H9 (cell line): ENCODE results near the gene OR2A12. TPM values are rescaled to one million over a fixed set of nuclear protein-coding genes. Genes with fewer than 3 reads are reported as not detected.

Experiments used
- DNase-seq: peaks from one replicate; pipeline ENCODE4 v3.0.0-alpha.2; 2017
- H2AFZ ChIP-seq: one replicate; pipeline ENCODE4 v1.6.1; 2013; ENCODE audit warnings: mild to moderate bottlenecking, low read length, control low read depth, moderate library complexity
- H2AK5ac ChIP-seq: 2 replicates; pipeline ENCODE4 v1.6.1; 2013; ENCODE audit warnings: low read length, control low read depth, mixed read lengths; ENCODE audit not compliant: insufficient read length
- H2BK120ac ChIP-seq: one replicate; pipeline ENCODE4 v1.6.1; 2013; ENCODE audit warnings: low read depth, mild to moderate bottlenecking, low read length, control low read depth, inconsistent platforms; ENCODE audit not compliant: poor library complexity, severe bottlenecking
- H2BK12ac ChIP-seq: 2 replicates; pipeline ENCODE4 v1.6.1; 2013; ENCODE audit warnings: low read length, control low read depth, mixed read lengths, low read depth; ENCODE audit not compliant: insufficient read length
- H2BK15ac ChIP-seq: 2 replicates; pipeline ENCODE4 v1.6.1; 2013; ENCODE audit warnings: low read depth, low read length, control low read depth
- H2BK20ac ChIP-seq: one replicate; pipeline ENCODE4 v1.6.1; 2013; ENCODE audit warnings: low read depth, mild to moderate bottlenecking, low read length, control low read depth, inconsistent platforms; ENCODE audit not compliant: poor library complexity, severe bottlenecking
- H2BK5ac ChIP-seq: 2 replicates; pipeline ENCODE4 v1.6.1; 2013; ENCODE audit warnings: low read length, control low read depth, mixed read lengths; ENCODE audit not compliant: insufficient read length
- H3K14ac ChIP-seq: 2 replicates; pipeline ENCODE4 v1.6.1; 2013; ENCODE audit warnings: low read length, control low read depth; ENCODE audit not compliant: insufficient read depth
- H3K18ac ChIP-seq: 2 replicates; pipeline ENCODE4 v1.6.1; 2013; ENCODE audit warnings: low read depth, mild to moderate bottlenecking, mixed read lengths, low read length, control low read depth; ENCODE audit not compliant: insufficient read length
- H3K23ac ChIP-seq: 2 replicates; pipeline ENCODE4 v1.6.1; 2013; ENCODE audit warnings: low read length, control low read depth, mixed read lengths, low read depth; ENCODE audit not compliant: insufficient read length
- H3K23me2 ChIP-seq: 2 replicates; pipeline ENCODE4 v1.6.1; 2013; ENCODE audit warnings: low read depth, mild to moderate bottlenecking, mixed read lengths, low read length, control low read depth; ENCODE audit not compliant: insufficient read length, poor library complexity, severe bottlenecking
- H3K27ac ChIP-seq: 2 replicates; pipeline ENCODE4 v1.5.1; 2013; ENCODE audit warnings: low read length, control low read depth, mixed read lengths, low read depth; ENCODE audit not compliant: insufficient read length
- H3K27me3 ChIP-seq: 2 replicates; pipeline ENCODE4 v1.6.1; 2013; ENCODE audit warnings: low read length, control low read depth, inconsistent platforms; ENCODE audit not compliant: insufficient read depth
- H3K4ac ChIP-seq: 2 replicates; pipeline ENCODE4 v1.6.1; 2013; ENCODE audit warnings: low read depth, mild to moderate bottlenecking, control low read depth, inconsistent platforms, low read length, moderate library complexity
- H3K4me1 ChIP-seq: 2 replicates; pipeline ENCODE4 v1.6.1; 2013; ENCODE audit warnings: low read length, control low read depth, inconsistent platforms; ENCODE audit not compliant: insufficient read depth
- H3K4me2 ChIP-seq: 2 replicates; pipeline ENCODE4 v1.6.1; 2013; ENCODE audit warnings: low read length, control low read depth, mixed read lengths; ENCODE audit not compliant: insufficient read length, insufficient read depth
- H3K56ac ChIP-seq: 2 replicates; pipeline ENCODE4 v1.6.1; 2013; ENCODE audit warnings: low read depth, mild to moderate bottlenecking, mixed read lengths, low read length, control low read depth; ENCODE audit not compliant: insufficient read length
- H3K79me1 ChIP-seq: 2 replicates; pipeline ENCODE4 v1.6.1; 2013; ENCODE audit warnings: low read depth, mild to moderate bottlenecking, moderate library complexity, low read length, control low read depth, inconsistent platforms; ENCODE audit not compliant: insufficient read depth, poor library complexity, severe bottlenecking
- H3K79me2 ChIP-seq: 2 replicates; pipeline ENCODE4 v1.6.1; 2013; ENCODE audit warnings: low read length, control low read depth, inconsistent platforms; ENCODE audit not compliant: insufficient read depth
- H3K9ac ChIP-seq: 2 replicates; pipeline ENCODE4 v1.6.1; 2013; ENCODE audit warnings: low read length, control low read depth, mixed read lengths; ENCODE audit not compliant: insufficient read length; ENCODE audit errors: extremely low read depth
- H3K9me3 ChIP-seq: one replicate; pipeline ENCODE4 v1.6.1; 2013; ENCODE audit warnings: low read depth, low read length, inconsistent platforms; ENCODE audit not compliant: control insufficient read depth
- H3T11ph ChIP-seq: one replicate; pipeline ENCODE4 v1.6.1; 2013; ENCODE audit warnings: mild to moderate bottlenecking, low read length, control low read depth, inconsistent platforms
- H4K20me1 ChIP-seq: one replicate; pipeline ENCODE4 v1.6.1; 2013; ENCODE audit not compliant: control insufficient read depth, insufficient read length, insufficient read depth
- H4K5ac ChIP-seq: 2 replicates; pipeline ENCODE4 v1.6.1; 2013; ENCODE audit warnings: low read depth, mild to moderate bottlenecking, mixed read lengths, low read length, control low read depth; ENCODE audit not compliant: insufficient read length
- H4K8ac ChIP-seq: replicated peaks from 2 replicates; pipeline ENCODE4 v1.6.1; 2013; ENCODE audit warnings: low read length, control low read depth, mixed read lengths, low read depth; ENCODE audit not compliant: insufficient read length
- H4K91ac ChIP-seq: 2 replicates; pipeline ENCODE4 v1.6.1; 2013; ENCODE audit warnings: low read depth, mild to moderate bottlenecking, moderate library complexity, mixed read lengths, low read length, control low read depth; ENCODE audit not compliant: insufficient read length
- H3K27ac Mint-ChIP-seq, 3 experiments: 2 replicates in 2 of 3; 3 replicates in 1 of 3; pipeline ENCODE4 v1.8.0; 2020 to 2021; ENCODE audit warnings: mixed read lengths in 3 of 3, mild to moderate bottlenecking in 1 of 3, moderate library complexity in 1 of 3
- H3K27me3 Mint-ChIP-seq: 2 replicates; pipeline ENCODE4 v1.8.0; 2021; ENCODE audit warnings: low read depth, mild to moderate bottlenecking, moderate library complexity, mixed read lengths
- H3K36me3 Mint-ChIP-seq, 3 experiments: 2 replicates in 2 of 3; 3 replicates in 1 of 3; pipeline ENCODE4 v1.8.0; 2020 to 2021; ENCODE audit warnings: low read depth in 3 of 3, mixed read lengths in 3 of 3; ENCODE audit not compliant: insufficient read depth in 1 of 3
- H3K4me1 Mint-ChIP-seq, 2 experiments: 2 replicates each; pipeline ENCODE4 v1.8.0; 2020; ENCODE audit warnings: mixed read lengths in 2 of 2
- H3K4me3 Mint-ChIP-seq, 2 experiments: 2 replicates in 1 of 2; 3 replicates in 1 of 2; pipeline ENCODE4 v1.8.0; 2020 to 2021; ENCODE audit warnings: mild to moderate bottlenecking in 2 of 2, mixed read lengths in 2 of 2, moderate library complexity in 1 of 2
- H3K9me3 Mint-ChIP-seq, 2 experiments: 2 replicates in 1 of 2; 3 replicates in 1 of 2; pipeline ENCODE4 v1.8.0; 2020; ENCODE audit warnings: mild to moderate bottlenecking in 2 of 2, mixed read lengths in 2 of 2, moderate library complexity in 1 of 2
- CTCF ChIP-seq: fragments of 200-600 bp; sonication (generic); conservative IDR thresholded peaks from 3 replicates; pipeline ENCODE4 v1.8.0; 2021; ENCODE audit warnings: antibody characterized with exemption, mild to moderate bottlenecking
- WGBS: extraction: QIAGEN DNeasy Blood & Tissue Kit; methylation state at CpG from one replicate; pipeline ENCODE4 v1.1.7; 2013; ENCODE audit warnings: missing lambda C conversion rate, low lambda C conversion rate, mixed read lengths; ENCODE audit not compliant: insufficient read length; ENCODE audit errors: extremely low coverage; 5-methylcytosine and 5-hydroxymethylcytosine counted together
- total RNA-seq: library from RNA; stranded (reverse); gene quantifications from 2 replicates; pipeline ENCODE4 v1.2.1, GENCODE V29; 2021

OR2A12 gene
- total RNA-seq, 1 experiment from 2014 or later: not detected

GRCh38 chr7:144144426-144144825 is 58.3 kb downstream of the OR2A12 start:
- Mint-ChIP-seq H3K4me3 (no peak overlapping the region), H3K27ac (no peak overlapping the region), H3K27me3 (peaks cover 1% of the 10 kb centered on the region; the same call in 1 of the 2 replicates), H3K4me1 (no peaks in the 10 kb centered on the region), H3K9me3 (peaks cover 20 to 25% of the 10 kb centered on the region in 2 experiments), H3K36me3 (peaks cover 4 to 22% (median 10%) of the 10 kb centered on the region in 3 experiments; a peak in 6 of 7 replicates)
- no peaks in the 10 kb centered on the region for H3K27me3 ChIP-seq
- no peaks in the 10 kb centered on the region for H3K79me1 ChIP-seq
- H3K4me2 ChIP-seq: no peak overlapping the region
- no peak overlapping the region for H2BK20ac ChIP-seq
- no peaks in the 10 kb centered on the region for H3K4me1 ChIP-seq
- WGBS: no CpG with 5 or more reads among the region's 3 CpGs
- no peak overlapping the region for H2AK5ac ChIP-seq
- no peak overlapping the region for H3K56ac ChIP-seq
- no peak overlapping the region for H3K18ac ChIP-seq
- no peak overlapping the region for H3K9ac ChIP-seq
- H2BK12ac ChIP-seq: no peak overlapping the region
- no peaks in the 10 kb centered on the region for H4K20me1 ChIP-seq
- no peak for DNase-seq
- H3K27ac ChIP-seq: no peak overlapping the region
- no peak overlapping the region for H3T11ph ChIP-seq
- H2BK5ac ChIP-seq: no peak overlapping the region
- H2AFZ ChIP-seq: no peak overlapping the region
- H3K14ac ChIP-seq: no peak overlapping the region
- TF ChIP-seq CTCF: no peak
- H3K79me2 ChIP-seq: no peaks in the 10 kb centered on the region
- H4K91ac ChIP-seq: no peak overlapping the region
- no peak overlapping the region for H4K8ac ChIP-seq
- H2BK15ac ChIP-seq: no peak overlapping the region
- no peak overlapping the region for H3K4ac ChIP-seq
- no peak overlapping the region for H2BK120ac ChIP-seq
- H3K23ac ChIP-seq: no peak overlapping the region
- H4K5ac ChIP-seq: no peak overlapping the region
- no peaks in the 10 kb centered on the region for H3K23me2 ChIP-seq
- no peaks in the 10 kb centered on the region for H3K9me3 ChIP-seq
